Endothelial cell of umbilical vein (primary cell): ENCODE measurements around the gene TSKU. TPM values are rescaled to one million over a fixed set of nuclear protein-coding genes. Genes with fewer than 3 reads are reported as not detected.

Experiments
- BruUV-seq: library from RNA; stranded (reverse); fragments of 400-500 nt; replicated peaks from 2 replicates; lab custom pipeline; 2021; lab: Mats Ljungman, UMichigan
- CTCF ChIA-PET: fragments of 300-600, 350-600 bp; sonication (Branson Sonifier 250); formaldehyde crosslinking; loops from one replicate; lab custom pipeline; 2021; ENCODE audit warnings: antibody characterized with exemption, inconsistent platforms; lab: Charles Lee
- POLR2A ChIA-PET: fragments of 300-600, 350-600 bp; sonication (Branson Sonifier 250); formaldehyde crosslinking; loops from one replicate; lab custom pipeline; 2021; ENCODE audit warnings: antibody characterized with exemption, inconsistent platforms; lab: Charles Lee
- DNase-seq: peaks from one replicate; pipeline ENCODE4 v3.0.0-alpha.2; 2011; ENCODE audit warnings: low read depth, low spot score
- FAIRE-seq: peaks from 2 replicates; lab custom pipeline; 2011; peaks lifted over from hg19 to GRCh38; lab: Jason Lieb, UNC
- H2AFZ ChIP-seq: 2 replicates; pipeline ENCODE4 v1.6.0; 2012; ENCODE audit warnings: low read depth, low read length, control low read depth, inconsistent platforms
- H3K27ac ChIP-seq: 2 replicates; pipeline ENCODE4 v1.5.1; 2011; ENCODE audit warnings: low read depth, mild to moderate bottlenecking, control low read depth, low read length, moderate library complexity; ENCODE audit not compliant: insufficient read depth
- H3K27me3 ChIP-seq, 2 experiments: 2 replicates each; pipeline versions ENCODE4 v1.6.0 to v1.6.1; 2011; ENCODE audit warnings: low read length in 2 of 2, mixed read lengths in 1 of 2; ENCODE audit not compliant: control insufficient read depth in 2 of 2, insufficient read depth in 2 of 2
- H3K36me3 ChIP-seq, 2 experiments: 2 replicates in 1 of 2; 3 replicates in 1 of 2; pipeline ENCODE4 v1.5.1; 2011; ENCODE audit warnings: low read length in 2 of 2, mild to moderate bottlenecking in 1 of 2, moderate library complexity in 1 of 2; ENCODE audit not compliant: control insufficient read depth in 2 of 2, insufficient read depth in 2 of 2; ENCODE audit errors: extremely low read depth in 1 of 2
- H3K4me1 ChIP-seq: 3 replicates; pipeline ENCODE4 v1.5.1; 2011; ENCODE audit warnings: mild to moderate bottlenecking, low read length; ENCODE audit not compliant: control insufficient read depth, insufficient read depth; ENCODE audit errors: extremely low read depth
- H3K4me2 ChIP-seq: 2 replicates; pipeline ENCODE4 v1.6.1; 2011; ENCODE audit warnings: low read length, control low read depth, mixed read lengths; ENCODE audit not compliant: insufficient read depth
- H3K4me3 ChIP-seq, 3 experiments: fragments of 200-600 bp in 1 of 3; sonication (generic), shearing (Covaris generic) in 1 of 3; replicated peaks in 1 of 3; 2 replicates each; pipeline ENCODE4 v1.5.1; 2011 to 2016; ENCODE audit warnings: control low read depth in 3 of 3, low read length in 3 of 3, mild to moderate bottlenecking in 2 of 3, inconsistent platforms in 1 of 3, low read depth in 1 of 3, moderate library complexity in 1 of 3; ENCODE audit not compliant: insufficient read depth in 1 of 3
- H3K79me2 ChIP-seq: 2 replicates; pipeline ENCODE4 v1.6.0; 2012; ENCODE audit warnings: low read length, inconsistent platforms; ENCODE audit not compliant: control insufficient read depth, insufficient read depth
- H3K9ac ChIP-seq: replicated peaks from 2 replicates; pipeline ENCODE3; 2011; ENCODE audit warnings: low read length, control low read depth; ENCODE audit not compliant: insufficient read depth; ENCODE audit errors: extremely low read depth
- H3K9me1 ChIP-seq: replicated peaks from 3 replicates; pipeline ENCODE4 v1.6.0; 2011; ENCODE audit warnings: mild to moderate bottlenecking, low read length; ENCODE audit not compliant: control insufficient read depth, insufficient read depth; ENCODE audit errors: extremely low read depth
- H3K9me3 ChIP-seq: replicated peaks from 2 replicates; pipeline ENCODE4 v1.5.1; 2012; ENCODE audit warnings: low read length, inconsistent platforms; ENCODE audit not compliant: control insufficient read depth, insufficient read depth
- H4K20me1 ChIP-seq: replicated peaks from 2 replicates; pipeline ENCODE3; 2011; ENCODE audit warnings: mild to moderate bottlenecking, low read length; ENCODE audit not compliant: control insufficient read depth, insufficient read depth; ENCODE audit errors: extremely low read depth
- EZH2 ChIP-seq: IDR thresholded peaks from 2 replicates; pipeline ENCODE4 v1.6.1; 2012; ENCODE audit warnings: borderline replicate concordance, low read depth, mild to moderate bottlenecking, moderate library complexity, low read length, inconsistent platforms; ENCODE audit not compliant: severe bottlenecking
- FOS ChIP-seq: IDR thresholded peaks from 2 replicates; pipeline ENCODE4 v1.6.1; 2011; ENCODE audit warnings: mild to moderate bottlenecking, low read length, moderate library complexity, borderline replicate concordance; ENCODE audit not compliant: insufficient read depth
- GATA2 ChIP-seq: IDR thresholded peaks from 2 replicates; pipeline ENCODE4 v1.7.0; 2011; ENCODE audit warnings: low read depth, mild to moderate bottlenecking, moderate library complexity, mixed read lengths, low read length; ENCODE audit not compliant: insufficient read length, insufficient read depth
- JUN ChIP-seq: IDR thresholded peaks from 2 replicates; pipeline ENCODE4 v1.6.1; 2011; ENCODE audit warnings: borderline replicate concordance, low read depth; ENCODE audit not compliant: insufficient read length, insufficient read depth
- MAX ChIP-seq: IDR thresholded peaks from 2 replicates; pipeline ENCODE4 v1.6.1; 2011; ENCODE audit not compliant: insufficient read depth, insufficient read length
- MYC ChIP-seq: IDR thresholded peaks from one replicate; pipeline ENCODE4 v1.6.1; 2011; ENCODE audit warnings: mild to moderate bottlenecking, low read depth, low read length
- POLR2A ChIP-seq: IDR thresholded peaks from 2 replicates; pipeline ENCODE4 v1.6.1; 2012; ENCODE audit warnings: low read depth, mild to moderate bottlenecking, control low read depth, low read length
- POLR2AphosphoS5 ChIP-seq: IDR thresholded peaks from 2 replicates; pipeline ENCODE4 v1.6.1; 2012; ENCODE audit warnings: low read depth, mild to moderate bottlenecking, control low read depth, low read length, moderate library complexity; ENCODE audit not compliant: insufficient read depth
- dilution Hi-C: fragments of 300-500 bp; cut with MboI; formaldehyde crosslinking; loops from one replicate; pipeline ENCODE4 v1.15.0; 2019; ENCODE audit warnings: low sequenced_read_pairs; ENCODE audit not compliant: extremely low pct_ligation_motif_present
- intact Hi-C: fragments of 100-400 bp; cut with micrococcal nuclease; formaldehyde crosslinking; loops from one replicate; pipeline ENCODE4 v1.10.0; 2022
- polyA plus RNA-seq, 4 experiments: library from polyadenylated mRNA; depleted of rRNA in 3 of 4; stranded (reverse) in 3 of 4; unstranded in 1 of 4; fragments of >200 nt; gene quantifications; 2 replicates each; pipeline versions ENCODE4 v1.2.1 to v1.2.3, GENCODE V29; 2011 to 2012; ENCODE audit warnings: missing spikeins in 1 of 4
- total RNA-seq: library from RNA; stranded (reverse); gene quantifications from 2 replicates; pipeline ENCODE4 v1.2.3, GENCODE V29; 2021
- TF ChIP-seq, protein P1 (sequence below), 2 donors: IDR thresholded peaks; 1 replicate in 1 of 2; 2 replicates in 1 of 2; pipeline ENCODE4 v1.5.1; 2011; ENCODE audit warnings: low read length in 2 of 2, mild to moderate bottlenecking in 2 of 2, moderate library complexity in 2 of 2, control low read depth in 1 of 2, inconsistent platforms in 1 of 2, low read depth in 1 of 2; ENCODE audit not compliant: insufficient read depth in 1 of 2; ENCODE audit errors: extremely low read depth in 1 of 2

TSKU gene
- total and polyA plus RNA-seq, 2 donors (not counting 3 experiments of a cell fraction or from before 2014, with no cell fraction given): 16.2 to 21.2 TPM

DNA sequence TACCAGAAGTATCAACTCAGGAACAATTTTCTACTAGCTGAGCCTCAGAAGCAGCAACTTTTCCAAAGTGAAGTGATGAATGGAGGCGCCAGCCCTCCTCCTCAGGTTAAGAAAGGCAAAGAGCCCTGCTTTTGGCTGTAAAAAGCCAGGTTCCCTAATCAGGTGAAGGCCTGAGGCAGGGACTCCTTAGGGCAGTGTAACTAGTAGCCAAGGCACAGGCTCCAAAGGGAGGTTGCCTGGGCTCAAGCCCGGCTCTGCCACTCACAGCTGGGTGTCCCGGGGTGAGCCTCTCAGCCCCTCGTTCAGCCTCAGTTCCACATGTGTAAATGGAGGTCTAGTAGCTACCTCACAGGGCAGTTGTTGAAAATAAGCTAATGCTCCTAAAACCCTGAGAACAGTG lies 19.5 kb downstream of the TSKU start:
- no peak for FAIRE-seq
- dilution Hi-C loops: loop anchor here (25.0 kb wide), 1 partner anchor 110 kb away; no protein-coding TSS in a partner anchor
- no peak overlapping the region for H3K9ac ChIP-seq

More for the DNA sequence above, 19.5 kb downstream of the TSKU start:
- Histone ChIP-seq H3K4me1 (peaks cover 7% of the 10 kb centered on the region), H3K36me3 (no peaks in the 10 kb centered on the region), H3K27me3 (no peaks in the 10 kb centered on the region), H3K9me1 (no peaks in the 10 kb centered on the region), H3K4me2 (no peak overlapping the region), H3K27ac (no peak overlapping the region), H4K20me1 (no peaks in the 10 kb centered on the region), H3K79me2 (no peaks in the 10 kb centered on the region), H3K4me3 (no peak overlapping the region), H3K9me3 (no peaks in the 10 kb centered on the region), H2AFZ (no peak overlapping the region)
- POLR2A ChIA-PET: no interaction called here
- CTCF ChIA-PET: interaction anchor here (5.9 to 7.1 kb wide), 3 partner anchors 67 to 117 kb away, joined by 81 to 287 read pairs (median 96); no protein-coding TSS in a partner anchor
- no TSS peak for BruUV-seq
- intact Hi-C loops: no loop called here
- TF ChIP-seq JUN (no peak), POLR2A (no peak), MAX (no peak), MYC (no peak), FOS (no peak), POLR2AphosphoS5 (no peak), GATA2 (no peak), EZH2 (no peak)
- TF ChIP-seq, protein P1, sequence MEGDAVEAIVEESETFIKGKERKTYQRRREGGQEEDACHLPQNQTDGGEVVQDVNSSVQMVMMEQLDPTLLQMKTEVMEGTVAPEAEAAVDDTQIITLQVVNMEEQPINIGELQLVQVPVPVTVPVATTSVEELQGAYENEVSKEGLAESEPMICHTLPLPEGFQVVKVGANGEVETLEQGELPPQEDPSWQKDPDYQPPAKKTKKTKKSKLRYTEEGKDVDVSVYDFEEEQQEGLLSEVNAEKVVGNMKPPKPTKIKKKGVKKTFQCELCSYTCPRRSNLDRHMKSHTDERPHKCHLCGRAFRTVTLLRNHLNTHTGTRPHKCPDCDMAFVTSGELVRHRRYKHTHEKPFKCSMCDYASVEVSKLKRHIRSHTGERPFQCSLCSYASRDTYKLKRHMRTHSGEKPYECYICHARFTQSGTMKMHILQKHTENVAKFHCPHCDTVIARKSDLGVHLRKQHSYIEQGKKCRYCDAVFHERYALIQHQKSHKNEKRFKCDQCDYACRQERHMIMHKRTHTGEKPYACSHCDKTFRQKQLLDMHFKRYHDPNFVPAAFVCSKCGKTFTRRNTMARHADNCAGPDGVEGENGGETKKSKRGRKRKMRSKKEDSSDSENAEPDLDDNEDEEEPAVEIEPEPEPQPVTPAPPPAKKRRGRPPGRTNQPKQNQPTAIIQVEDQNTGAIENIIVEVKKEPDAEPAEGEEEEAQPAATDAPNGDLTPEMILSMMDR (IDR thresholded peaks at IDR 0.05; ENCODE audit: extremely low read depth in 1 of 2, insufficient read depth in 1 of 2, low read depth in 1 of 2, low read length in 2 of 2): no peak
- no peak for DNase-seq
